ENCODE data around the gene SRP54. TPM values are rescaled to one million over a fixed set of nuclear protein-coding genes. Genes with fewer than 3 reads are reported as not detected.

SRP54 gene
- polyA plus RNA-seq, 2 of the 4 experiments (the other 2 are of a cell fraction), result 70.8 to 103 TPM

GRCh38 chr14:34966413-34966812 is 16.4 kb upstream of the SRP54 start:
- no peak for FAIRE-seq
- no peak for DNase-seq (ENCODE audit: low read depth in 1 of 2, low spot score in 1 of 2)
- H3K4me2 ChIP-seq, result no peak overlapping the region
- H3K4me1 ChIP-seq, result no peaks in the 10 kb centered on the region
- no peak for ATAC-seq
- ChIA-PET CTCF (interaction anchor here (0.6 to 1.6 kb wide), 3 partner anchors 15 to 294 kb away, joined by 3 to 9 read pairs (median 4); no protein-coding TSS in a partner anchor), POLR2A (no interaction called here)
- H3K4me3 ChIP-seq, result no peak overlapping the region
- H3K27ac ChIP-seq, result no peak overlapping the region
- TF ChIP-seq CHD2 (IDR thresholded peaks at IDR 0.05; ENCODE audit: low read length, partially characterized antibody) (no peak), POLR2A (IDR thresholded peaks at IDR 0.05; ENCODE audit: low read length) (no peak), TFCP2L1 (CRISPR knock-in tag; IDR thresholded peaks at IDR 0.05) (no peak), SMC3 (IDR thresholded peaks at IDR 0.05) (no peak), JUNB (IDR thresholded peaks at IDR 0.05) (no peak), RCOR1 (IDR thresholded peaks at IDR 0.05; ENCODE audit: low read depth, low read length) (no peak), NR3C1 (IDR thresholded peaks at IDR 0.05) (no peak), HEYL (CRISPR knock-in tag; IDR thresholded peaks at IDR 0.05) (no peak), MAFK (IDR thresholded peaks at IDR 0.05; ENCODE audit: partially characterized antibody) (no peak), HDAC2 (IDR thresholded peaks at IDR 0.05) (no peak), RAD21 (conservative IDR thresholded peaks at IDR 0.05 in 1 of 2, IDR thresholded peaks at IDR 0.05 in 1 of 2) (no peak), GATA3 (IDR thresholded peaks at IDR 0.05; ENCODE audit: borderline replicate concordance) (no peak), BHLHE40 (IDR thresholded peaks at IDR 0.05; ENCODE audit: low read depth, low read length) (no peak), CBX8 (IDR thresholded peaks at IDR 0.05) (no peak), CBX2 (IDR thresholded peaks at IDR 0.05; ENCODE audit: borderline replicate concordance, low read depth) (no peak), EHF (CRISPR knock-in tag; IDR thresholded peaks at IDR 0.05) (no peak), EP300 (IDR thresholded peaks at IDR 0.05) (no peak), MAZ (IDR thresholded peaks at IDR 0.05; ENCODE audit: borderline replicate concordance, low read depth, low read length) (no peak), KDM1A (IDR thresholded peaks at IDR 0.05; ENCODE audit: low read depth) (no peak)
- TF ChIP-seq, protein P1, sequence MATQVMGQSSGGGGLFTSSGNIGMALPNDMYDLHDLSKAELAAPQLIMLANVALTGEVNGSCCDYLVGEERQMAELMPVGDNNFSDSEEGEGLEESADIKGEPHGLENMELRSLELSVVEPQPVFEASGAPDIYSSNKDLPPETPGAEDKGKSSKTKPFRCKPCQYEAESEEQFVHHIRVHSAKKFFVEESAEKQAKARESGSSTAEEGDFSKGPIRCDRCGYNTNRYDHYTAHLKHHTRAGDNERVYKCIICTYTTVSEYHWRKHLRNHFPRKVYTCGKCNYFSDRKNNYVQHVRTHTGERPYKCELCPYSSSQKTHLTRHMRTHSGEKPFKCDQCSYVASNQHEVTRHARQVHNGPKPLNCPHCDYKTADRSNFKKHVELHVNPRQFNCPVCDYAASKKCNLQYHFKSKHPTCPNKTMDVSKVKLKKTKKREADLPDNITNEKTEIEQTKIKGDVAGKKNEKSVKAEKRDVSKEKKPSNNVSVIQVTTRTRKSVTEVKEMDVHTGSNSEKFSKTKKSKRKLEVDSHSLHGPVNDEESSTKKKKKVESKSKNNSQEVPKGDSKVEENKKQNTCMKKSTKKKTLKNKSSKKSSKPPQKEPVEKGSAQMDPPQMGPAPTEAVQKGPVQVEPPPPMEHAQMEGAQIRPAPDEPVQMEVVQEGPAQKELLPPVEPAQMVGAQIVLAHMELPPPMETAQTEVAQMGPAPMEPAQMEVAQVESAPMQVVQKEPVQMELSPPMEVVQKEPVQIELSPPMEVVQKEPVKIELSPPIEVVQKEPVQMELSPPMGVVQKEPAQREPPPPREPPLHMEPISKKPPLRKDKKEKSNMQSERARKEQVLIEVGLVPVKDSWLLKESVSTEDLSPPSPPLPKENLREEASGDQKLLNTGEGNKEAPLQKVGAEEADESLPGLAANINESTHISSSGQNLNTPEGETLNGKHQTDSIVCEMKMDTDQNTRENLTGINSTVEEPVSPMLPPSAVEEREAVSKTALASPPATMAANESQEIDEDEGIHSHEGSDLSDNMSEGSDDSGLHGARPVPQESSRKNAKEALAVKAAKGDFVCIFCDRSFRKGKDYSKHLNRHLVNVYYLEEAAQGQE (IDR thresholded peaks at IDR 0.05), result no peak
- WGBS (ENCODE audit: missing lambda C conversion rate), result 76% methylated on average over 3 of the region's 3 CpGs
- H3K9me3 ChIP-seq, result no peaks in the 10 kb centered on the region

DNA sequence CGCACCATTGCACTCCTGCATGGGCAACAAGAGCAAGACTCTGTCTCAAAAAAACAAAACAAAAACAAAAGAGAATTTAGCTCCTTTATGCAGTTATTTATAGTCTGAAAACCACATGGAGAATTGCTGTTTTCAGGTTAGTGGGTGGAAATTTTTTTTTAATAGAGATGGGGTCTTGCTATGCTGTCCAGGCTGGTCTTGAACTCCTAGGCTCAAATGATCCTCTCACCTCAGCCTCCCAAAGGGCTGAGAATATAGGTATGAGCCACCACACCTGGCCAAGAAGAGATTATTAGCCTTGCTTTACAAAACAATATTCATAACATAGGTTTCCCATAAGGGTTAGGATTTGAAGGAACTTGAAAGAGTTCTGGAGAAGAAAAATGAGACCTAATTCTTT is 12.1 kb upstream of the SRP54 start:
- TF ChIP-seq FOSL2 (IDR thresholded peaks at IDR 0.05), result no peak
- no peak for TF ChIP-seq FOSL2 (CRISPR knock-in tag; IDR thresholded peaks at IDR 0.05)
- TF ChIP-seq CBX2 (IDR thresholded peaks at IDR 0.05; ENCODE audit: borderline replicate concordance, low read depth), result no peak
- no peak for TF ChIP-seq ZNF302 (CRISPR knock-in tag; IDR thresholded peaks at IDR 0.05)
- TF ChIP-seq MAZ (IDR thresholded peaks at IDR 0.05; ENCODE audit: borderline replicate concordance, low read depth, low read length), result no peak
- no peak for TF ChIP-seq HOXA7 (CRISPR knock-in tag; IDR thresholded peaks at IDR 0.05)
- no peak for TF ChIP-seq HEYL (CRISPR knock-in tag; IDR thresholded peaks at IDR 0.05)
- TF ChIP-seq, protein P2, sequence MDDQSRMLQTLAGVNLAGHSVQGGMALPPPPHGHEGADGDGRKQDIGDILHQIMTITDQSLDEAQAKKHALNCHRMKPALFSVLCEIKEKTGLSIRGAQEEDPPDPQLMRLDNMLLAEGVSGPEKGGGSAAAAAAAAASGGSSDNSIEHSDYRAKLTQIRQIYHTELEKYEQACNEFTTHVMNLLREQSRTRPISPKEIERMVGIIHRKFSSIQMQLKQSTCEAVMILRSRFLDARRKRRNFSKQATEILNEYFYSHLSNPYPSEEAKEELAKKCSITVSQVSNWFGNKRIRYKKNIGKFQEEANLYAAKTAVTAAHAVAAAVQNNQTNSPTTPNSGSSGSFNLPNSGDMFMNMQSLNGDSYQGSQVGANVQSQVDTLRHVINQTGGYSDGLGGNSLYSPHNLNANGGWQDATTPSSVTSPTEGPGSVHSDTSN (IDR thresholded peaks at IDR 0.05), result no peak
- no peak for TF ChIP-seq POLR2A (IDR thresholded peaks at IDR 0.05; ENCODE audit: low read length)
- no peak for TF ChIP-seq ZFP36 (IDR thresholded peaks at IDR 0.05; ENCODE audit: borderline replicate concordance, partially characterized antibody)
- ChIA-PET CTCF (no interaction called here), POLR2A (no interaction called here)
- no peak for FAIRE-seq
- ATAC-seq, result no peak
- H3K4me3 ChIP-seq, result no peak overlapping the region
- H3K4me1 ChIP-seq, result no peaks in the 10 kb centered on the region
- no peak for DNase-seq (ENCODE audit: low read depth in 1 of 2, low spot score in 1 of 2)
- no peaks in the 10 kb centered on the region for H3K9me3 ChIP-seq
- no peak overlapping the region for H3K4me2 ChIP-seq
- WGBS (ENCODE audit: missing lambda C conversion rate), result 94% methylated on average over 1 of the region's 1 CpG
- H3K27ac ChIP-seq, result no peak overlapping the region

All from A549 (cell line).